GM18517 (cell line): ENCODE measurements around the gene SYNDIG1.

Experiments used
- ATAC-seq: cut with Tn5 transposase; IDR thresholded peaks from one replicate; pipeline ENCODE4 v1.9.1; 2021; ENCODE audit warnings: mild to moderate bottlenecking, moderate library complexity; ENCODE audit not compliant: unreplicated experiment

SYNDIG1 gene

DNA sequence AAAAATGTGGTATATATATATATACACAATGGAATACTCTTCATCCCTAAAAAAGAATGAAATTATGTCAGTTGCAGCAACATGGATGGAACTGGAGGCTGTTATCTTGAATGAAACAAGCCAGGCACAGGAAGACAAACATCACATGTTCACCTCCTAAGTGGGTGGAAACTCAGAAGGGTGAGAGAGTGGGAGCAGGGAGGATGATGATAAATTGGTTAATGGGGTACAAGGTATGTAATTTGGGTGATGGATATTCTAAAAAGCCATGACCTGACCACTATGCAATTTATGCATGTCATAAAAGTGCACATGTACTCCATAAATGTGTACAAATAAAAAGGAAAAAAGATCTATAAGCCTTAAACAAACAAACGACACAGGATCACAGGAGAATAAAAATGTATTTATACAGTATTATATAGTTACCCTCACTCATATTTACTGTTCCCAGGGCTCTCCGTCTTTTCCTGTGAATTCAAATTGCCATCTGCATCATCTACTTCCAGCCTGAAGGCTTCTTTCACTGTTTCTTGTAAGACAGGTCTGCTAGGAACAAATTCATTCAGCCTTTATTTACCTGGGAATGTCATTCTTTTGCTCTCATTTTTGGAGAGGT, 89.8 kb downstream of the SYNDIG1 start:
- ATAC-seq: no peak

DNA sequence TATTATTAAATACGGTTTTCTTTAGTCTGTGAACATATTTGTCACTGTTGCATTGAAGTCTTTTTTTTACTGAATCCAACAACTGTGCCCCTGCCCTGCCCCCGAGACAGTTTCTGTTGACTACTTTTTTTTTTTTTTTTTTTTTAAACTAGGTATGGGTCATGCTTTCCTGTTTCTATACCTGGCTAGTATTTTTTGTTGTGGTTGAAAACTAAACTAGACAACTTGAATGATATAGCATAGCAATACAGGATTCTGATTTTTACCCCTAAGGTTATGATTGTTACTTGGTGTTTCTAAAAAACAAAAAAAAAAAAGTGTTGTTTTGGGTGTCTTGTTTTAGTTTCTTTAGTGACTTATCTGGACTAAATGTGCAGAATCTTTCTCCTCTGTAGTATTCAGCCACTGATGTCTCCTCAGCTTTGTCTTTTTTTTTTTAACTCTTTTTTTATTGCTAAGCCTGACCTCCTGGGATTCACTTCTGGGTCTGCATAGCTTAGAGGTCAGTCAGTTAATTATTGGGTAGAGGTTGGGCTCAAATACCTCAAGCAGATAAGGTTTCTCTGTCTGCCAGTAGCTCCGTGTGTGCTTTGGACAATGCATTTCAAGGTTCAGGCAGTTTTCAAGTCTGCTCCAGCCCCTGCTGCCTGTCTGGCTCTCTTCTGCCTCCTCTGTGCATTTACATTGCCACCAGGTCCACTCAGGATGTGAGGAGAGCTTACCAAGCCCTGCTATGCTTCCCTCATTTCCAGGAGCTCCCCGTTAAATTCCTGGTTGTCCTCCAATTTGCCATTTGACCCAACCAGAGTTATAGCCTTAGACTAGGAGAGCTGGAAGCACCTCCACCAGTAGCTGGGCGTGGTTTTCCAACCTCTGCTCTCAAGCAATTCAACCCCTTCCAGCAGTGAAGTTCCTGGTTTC, 91.4 kb downstream of the SYNDIG1 start:
- ATAC-seq: no peak

DNA sequence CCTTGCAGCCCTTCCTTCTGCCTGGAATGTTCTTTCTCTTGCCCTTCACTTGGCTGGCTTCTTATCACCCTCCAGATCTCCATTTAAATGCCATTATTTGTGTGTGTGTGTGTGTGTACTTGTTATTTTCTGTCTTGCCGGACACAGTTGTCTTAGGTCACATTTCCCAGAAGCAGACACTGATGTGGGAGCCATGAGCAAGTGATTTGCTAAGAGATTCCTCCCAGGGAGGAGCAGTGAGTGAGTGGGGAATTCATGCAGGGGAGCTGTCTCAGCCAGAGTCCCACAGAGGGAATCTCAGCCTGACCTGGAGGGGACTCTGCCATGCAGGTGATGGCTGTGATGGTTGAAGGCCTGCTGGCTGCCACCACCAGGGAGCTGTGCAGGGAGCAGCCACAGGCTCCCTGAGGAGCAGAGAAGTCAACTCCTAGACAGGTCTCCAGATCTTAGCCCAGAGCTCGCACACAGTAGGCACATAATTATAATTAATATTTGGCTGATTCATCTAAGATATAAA, 96.5 kb downstream of the SYNDIG1 start:
- ATAC-seq: no peak

DNA sequence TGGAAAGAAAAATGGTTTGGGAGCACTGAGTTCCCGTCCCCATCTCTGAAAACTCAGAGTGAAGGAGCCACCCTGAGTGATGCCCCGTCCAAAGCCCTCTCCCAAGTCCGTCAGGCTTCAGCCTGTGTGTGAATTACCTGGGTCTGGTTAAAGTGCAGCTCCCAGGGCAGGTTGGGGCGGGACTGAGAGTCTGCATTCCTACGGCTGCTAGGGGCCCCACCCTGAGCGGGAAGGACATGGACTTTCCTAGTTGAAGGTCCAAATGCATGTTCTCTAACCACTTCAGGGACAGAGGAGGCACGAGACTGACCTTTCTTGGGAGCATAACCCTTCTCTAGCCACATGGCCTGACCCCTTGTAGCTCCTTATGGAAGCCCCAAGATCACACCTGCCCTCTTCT, 97.2 kb downstream of the SYNDIG1 start:
- ATAC-seq: no peak

DNA sequence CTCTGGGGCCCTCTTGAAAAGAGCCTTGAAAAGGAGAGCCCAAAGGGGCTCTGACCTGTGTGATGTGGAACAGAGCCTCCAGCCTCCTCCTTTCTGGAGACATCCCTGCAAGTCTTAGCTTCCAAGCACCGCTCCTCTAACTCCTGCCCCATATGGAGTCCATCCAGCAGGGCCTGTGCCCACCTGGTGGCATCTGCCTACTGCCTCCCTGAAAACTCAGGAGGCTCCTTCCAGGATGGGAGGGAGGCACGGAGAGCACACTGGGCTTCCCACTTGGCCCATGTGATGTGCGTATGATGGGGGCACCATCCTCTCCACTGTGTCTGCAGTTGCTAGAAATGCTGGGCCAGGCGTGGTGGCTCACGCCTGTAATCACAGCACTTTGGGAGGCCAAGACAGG, 98.1 kb downstream of the SYNDIG1 start:
- ATAC-seq: no peak

DNA sequence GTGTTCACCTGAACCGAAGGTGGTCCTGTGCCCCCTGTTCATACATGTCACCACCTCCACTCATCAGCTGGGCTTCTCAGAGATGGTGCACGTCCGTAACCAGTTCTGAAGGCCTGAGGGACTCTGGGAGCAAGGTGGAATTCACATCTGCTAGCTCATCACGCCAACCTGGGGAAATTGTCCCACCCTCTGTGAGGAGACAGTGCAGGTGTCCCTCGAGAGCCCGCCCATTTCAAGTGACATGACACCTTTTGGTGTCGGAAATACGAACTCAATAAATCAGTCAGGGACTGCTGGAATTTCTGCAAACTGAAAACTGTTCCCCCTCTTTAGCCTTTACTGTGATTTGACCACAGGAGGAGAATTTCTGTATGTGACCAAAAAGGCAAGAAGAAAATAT, 99.4 kb downstream of the SYNDIG1 start:
- no peak for ATAC-seq

DNA sequence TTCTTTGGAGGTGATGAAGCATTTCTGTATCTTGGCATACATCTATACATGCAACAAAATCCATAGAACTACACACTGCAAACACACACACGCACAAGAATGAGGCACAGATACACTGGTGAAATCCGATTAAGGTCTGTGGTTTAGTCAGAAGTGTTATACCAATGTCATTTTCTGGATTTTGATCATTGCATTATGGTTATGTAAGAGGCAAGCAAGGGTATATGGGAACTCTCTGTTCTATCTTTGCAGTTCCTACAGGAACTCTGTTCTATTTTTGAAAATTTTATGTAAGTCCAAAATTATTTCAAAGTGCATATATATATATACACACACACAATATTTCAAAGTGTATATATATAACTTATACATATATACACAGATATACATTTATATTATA, 101.7 kb downstream of the SYNDIG1 start:
- no peak for ATAC-seq

DNA sequence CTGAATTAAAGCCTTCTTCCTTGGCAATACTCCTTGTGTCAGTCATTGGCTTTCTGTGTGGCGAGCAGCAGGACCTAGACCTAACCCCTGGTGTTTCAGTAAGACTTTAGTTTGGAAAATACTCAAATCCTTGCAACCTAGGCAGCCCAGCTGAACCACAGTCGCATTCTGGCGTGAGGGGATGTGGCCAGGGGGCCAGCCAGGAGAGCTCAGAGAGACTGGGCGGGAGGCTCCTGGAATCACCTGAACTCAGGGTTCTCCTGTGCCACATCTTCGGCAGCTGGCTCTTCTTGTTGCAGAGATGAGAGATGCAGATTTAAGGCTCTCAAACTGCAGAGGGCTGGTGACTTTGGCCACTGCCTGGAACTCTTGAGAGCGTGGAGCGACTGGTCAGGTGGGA, 102.7 kb downstream of the SYNDIG1 start:
- ATAC-seq: no peak

DNA sequence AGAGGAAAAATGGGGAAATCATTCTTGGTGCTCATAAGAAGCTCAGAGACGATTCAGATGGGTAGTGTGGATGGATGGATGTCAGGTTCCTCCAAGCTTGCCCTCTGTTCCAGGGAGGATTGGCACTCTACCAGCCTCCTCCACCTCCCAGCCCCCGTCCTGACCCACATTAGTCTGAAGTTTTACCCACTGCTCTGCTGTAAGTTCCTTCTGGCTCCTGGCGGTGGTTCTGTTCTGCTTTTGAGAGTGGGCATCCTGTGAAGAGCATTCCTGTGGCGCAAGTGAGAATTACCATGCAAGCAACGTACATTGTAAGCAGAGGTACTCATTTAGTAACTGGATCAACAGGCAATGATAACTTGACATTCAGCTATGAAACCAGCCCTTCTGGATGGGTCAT, 103.4 kb downstream of the SYNDIG1 start:
- no peak for ATAC-seq

DNA sequence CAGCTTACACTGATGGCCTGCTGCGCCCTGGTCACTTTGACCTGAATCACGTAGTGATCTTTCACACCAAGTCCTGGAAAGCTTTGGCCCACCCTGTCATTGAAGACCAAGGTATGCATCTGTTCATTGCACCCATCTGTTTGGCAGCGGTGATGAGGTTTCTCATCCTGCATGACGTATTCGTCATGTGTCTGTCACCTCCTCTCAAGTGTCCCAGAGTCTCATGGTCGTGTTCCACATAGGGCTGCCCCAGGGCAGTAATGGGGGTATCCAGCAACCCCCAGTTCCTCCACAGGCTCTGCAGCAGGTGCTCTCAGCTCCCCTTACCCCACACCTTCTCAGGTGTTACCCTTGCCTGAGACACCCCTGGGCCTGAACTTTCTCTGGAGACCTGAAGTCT, 104.1 kb downstream of the SYNDIG1 start:
- ATAC-seq: no peak

DNA sequence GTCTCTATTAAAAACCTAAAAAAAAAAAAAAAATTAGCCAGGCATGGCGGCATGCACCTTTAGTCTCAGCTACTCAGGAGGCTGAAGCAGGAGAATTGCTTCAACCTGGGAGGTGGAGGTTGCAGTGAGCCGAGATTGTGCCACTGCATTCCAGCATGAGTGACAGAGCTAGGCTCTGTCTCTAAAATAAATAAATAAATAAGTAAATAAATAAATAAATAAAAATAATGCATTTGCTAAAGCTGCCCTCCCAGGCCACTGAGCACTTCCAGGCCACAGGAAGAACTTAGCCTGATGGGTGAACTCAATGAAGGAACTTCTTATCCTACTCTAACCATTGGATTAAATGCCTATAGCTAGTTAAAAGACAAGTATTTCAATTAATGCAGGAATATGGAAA, 104.9 kb downstream of the SYNDIG1 start:
- ATAC-seq: no peak

DNA sequence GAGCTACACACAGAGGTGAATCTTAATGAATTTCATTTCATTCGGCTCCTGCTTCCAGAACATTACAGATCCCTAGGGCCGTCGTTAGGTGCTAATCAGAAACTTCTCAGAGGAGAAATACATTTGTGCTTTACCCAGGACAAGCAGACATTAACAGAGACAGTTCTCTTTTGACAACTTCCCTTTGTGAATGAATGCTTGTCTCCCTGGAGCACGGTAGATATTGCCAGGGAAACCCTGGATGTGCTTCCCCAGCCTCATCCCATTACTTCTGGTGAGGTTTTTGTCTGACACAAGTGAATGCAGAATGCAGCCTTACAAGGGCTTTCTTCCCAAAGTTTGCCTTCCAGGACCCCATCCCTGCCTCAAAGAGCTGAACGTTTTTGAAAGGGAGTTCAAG, 105.4 kb downstream of the SYNDIG1 start:
- no peak for ATAC-seq

DNA sequence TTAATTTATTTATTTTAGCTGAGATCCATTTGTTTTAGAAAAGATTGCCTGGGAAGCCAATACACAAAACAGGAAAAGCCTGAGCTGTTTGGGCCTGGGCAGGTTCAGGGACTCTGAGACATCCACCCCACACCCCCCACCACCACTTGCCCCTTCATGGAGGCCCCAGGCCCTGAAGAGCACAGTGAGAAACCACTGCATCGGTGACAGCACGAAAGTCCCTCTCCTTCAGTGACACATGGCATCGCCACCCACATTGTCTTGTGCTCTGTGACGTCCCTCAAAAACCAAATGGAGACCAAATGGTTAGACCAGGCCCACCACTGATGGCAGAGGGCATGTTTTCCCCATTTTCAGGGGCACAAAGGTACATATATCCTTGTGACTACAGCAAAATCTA, 106.4 kb downstream of the SYNDIG1 start:
- no peak for ATAC-seq

DNA sequence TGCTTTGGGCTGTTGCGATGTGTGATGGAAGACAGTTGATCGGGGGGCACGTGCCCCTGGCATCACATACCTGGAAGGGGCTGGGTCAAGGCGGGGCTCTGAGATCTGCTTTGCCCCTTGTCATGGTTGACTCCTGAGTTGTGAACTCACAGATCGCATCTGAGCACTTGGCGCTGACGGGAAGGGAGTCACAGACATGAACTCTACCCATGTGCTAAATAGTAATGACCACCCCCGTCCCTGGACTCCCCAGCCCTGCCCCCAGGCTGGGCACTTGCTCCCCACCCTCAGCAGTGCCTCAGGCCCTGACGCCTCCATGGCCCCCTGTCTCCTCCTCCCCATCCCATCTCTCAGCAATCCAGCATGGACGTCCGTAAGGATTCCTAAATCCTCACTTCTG, 107.0 kb downstream of the SYNDIG1 start:
- ATAC-seq: no peak

DNA sequence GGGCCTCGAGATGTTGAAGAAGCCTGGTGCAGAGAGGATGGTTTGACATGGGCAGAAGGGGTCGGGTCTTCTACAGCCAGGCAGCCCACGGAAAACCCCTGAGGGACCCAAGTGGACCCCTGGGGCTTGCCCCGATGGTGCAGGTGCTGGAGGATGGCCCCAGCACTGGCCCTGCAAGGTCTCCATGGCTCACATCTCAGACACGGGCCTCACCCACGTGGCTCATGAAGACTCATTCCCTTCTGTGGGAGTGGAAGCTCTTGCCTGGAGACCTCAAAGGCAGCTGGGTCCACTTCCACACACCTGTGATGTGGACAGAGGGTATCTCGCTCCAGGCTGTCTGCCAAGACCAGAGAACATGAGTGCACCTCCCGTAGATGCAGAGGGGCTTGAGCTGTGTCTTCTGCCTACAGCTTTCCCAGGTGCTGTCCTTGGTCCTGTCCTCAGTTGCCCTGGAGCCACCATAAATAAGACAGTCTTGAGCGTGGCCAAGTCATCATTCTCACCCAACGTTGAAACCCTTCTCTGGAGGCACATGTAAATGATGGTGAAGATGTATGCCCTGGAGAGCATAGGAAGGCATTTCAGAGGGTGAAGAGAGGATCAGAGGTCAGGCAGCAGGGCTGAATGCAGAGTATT, 108.0 kb downstream of the SYNDIG1 start:
- ATAC-seq: no peak

DNA sequence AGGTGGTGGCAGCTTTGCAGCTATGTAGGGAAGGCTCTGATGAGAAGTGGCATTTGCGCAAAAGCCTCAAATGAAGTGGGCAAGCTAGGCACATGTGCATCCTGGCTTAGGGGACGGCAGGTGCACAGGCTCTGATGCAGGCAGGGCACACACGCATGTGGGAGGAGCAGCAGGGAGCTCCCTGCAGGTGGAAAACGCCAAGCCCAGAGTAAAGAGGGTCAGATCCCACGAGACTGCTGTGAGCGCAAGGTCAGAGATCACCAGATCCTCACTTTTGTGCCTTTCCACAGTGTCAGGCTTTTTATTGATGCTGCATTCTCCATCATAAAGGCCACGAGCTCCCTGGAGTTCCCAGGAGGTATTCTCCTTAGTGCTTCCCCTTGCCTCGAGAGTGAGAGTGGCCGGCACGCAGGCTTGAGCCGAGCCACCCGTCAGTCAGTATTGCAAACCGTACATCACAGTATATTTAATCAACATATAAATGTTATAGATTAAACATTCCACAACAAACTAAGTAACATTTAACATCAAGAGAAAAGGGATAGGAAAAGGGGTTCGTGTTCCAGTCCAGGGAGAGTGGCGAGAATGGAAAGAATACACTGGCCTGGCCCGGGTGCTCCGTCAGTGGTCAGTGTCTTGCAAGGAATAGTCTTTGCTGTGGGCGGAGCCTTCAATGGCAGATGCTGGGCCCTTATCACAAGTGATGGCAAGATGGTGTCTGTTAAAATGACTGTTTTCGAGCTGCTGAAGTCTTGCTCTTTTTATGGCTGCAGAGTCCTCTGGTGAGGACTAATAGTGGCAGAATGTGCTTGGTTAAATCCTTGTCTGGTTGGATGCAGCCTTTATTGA, 109.4 kb downstream of the SYNDIG1 start:
- ATAC-seq: no peak

DNA sequence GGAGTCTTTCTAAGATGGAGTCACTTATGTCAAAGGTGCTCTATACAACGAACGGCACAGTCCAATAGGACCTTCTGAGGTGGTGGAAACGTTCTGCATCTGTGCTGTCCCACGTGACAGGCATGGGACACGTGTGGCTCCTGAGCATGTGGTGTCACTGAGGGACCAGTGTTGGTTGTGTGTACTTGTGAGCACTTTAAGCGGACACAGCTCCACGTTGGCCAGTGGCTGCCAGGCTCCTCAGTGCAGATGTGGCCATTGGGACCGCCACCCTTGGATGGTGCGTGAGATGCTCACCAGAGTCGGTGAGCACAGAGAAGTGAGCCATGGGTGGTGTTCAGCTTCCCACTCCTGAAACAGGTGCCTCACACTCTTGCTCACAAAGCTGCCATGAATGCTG, 110.0 kb downstream of the SYNDIG1 start:
- no peak for ATAC-seq

DNA sequence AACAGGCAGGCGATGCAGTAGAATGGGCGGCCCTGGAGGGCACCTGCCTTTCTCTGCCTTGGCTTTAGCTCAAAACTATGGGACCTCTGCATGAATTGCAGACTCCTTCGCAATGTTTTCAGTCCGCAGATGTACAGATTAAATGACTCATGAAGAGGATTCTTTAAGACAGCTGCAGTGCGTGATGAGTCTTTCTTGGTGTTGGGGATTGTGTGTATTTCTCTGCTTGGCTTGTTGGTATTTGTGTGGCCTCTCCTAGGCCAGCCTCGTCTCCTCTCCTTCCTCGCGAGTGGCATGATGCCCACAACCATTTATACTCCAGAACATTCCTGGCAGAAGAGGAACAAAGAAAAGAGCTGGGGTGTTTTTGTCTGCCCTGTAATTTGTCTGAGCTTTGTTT, 110.6 kb downstream of the SYNDIG1 start:
- no peak for ATAC-seq

DNA sequence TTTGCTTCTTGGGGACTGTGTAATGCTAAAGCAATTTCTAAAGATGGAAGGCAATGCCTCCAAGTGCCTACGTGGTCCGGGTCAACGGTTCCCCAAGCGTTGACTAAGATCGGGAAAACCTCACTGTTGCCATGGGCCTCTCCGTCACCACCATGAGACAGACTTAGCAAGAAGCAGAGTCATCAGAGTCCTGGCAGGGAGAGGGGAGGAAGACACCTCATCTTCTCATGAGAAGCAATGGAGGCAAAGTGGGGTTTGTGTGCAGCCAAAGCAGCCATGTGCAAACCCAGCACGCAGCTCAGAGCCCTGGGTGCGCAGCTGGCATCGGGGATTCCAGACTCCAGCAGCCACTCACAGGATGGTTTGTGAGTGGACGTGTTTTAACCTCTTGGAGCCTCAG, 111.4 kb downstream of the SYNDIG1 start:
- no peak for ATAC-seq

DNA sequence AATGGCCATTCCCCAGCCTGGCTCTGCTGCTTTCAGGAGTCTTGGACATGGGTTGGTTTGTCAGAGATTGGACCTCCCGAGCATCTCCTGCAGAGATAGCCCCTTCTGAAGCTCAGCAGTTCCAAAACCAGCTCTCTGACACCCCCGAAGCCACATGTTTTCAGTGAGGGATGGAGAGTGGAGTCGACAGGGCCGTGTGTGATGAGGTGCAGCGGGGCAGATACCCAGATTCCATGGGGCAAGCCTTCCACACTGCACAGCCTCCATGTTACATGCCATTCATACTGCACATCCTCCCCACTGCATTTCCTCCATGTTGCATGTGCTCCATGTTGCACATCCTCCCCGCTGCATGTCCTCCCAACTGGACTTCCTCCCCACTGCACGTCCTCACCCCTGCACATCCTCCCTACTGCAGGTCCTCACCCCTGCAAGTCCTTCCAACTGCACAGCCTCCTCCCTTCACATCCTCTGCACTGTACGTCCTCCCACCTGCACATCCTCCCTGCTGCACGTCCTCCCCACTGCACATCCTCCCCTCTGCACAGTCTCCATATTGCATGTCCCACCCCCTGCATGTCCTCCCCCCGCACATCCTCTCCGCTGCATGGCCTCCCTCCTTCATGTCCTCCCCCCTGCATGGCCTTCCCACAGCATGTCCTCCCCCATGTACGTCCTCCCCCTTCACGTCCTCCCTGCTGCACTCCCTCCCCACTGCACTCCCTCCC, 112.2 kb downstream of the SYNDIG1 start:
- no peak for ATAC-seq
